MG63 (cell line): ENCODE data around the gene ST7. TPM values are rescaled to one million over a fixed set of nuclear protein-coding genes. Genes with fewer than 3 reads are reported as not detected.
A peak's percentile ranks its signal among the peaks of the same experiment; 100 is the strongest.
"Not testable (repeated sequence)": the region's sequence is repeated elsewhere in the genome, so short reads cannot be mapped to it uniquely, and the experiment has no call there.

ENCODE experiments used
- DNase-seq: peaks from one replicate; pipeline ENCODE4 v3.0.0-alpha.2; 2020
- H3K27me3 ChIP-seq: fragments of 250-450 bp; sonication (Bioruptor Pico); 2 replicates; pipeline ENCODE4 v1.5.1; 2020; ENCODE audit warnings: mild to moderate bottlenecking, moderate library complexity
- H3K36me3 ChIP-seq: fragments of 250-450 bp; sonication (Bioruptor Pico); 2 replicates; pipeline ENCODE4 v1.5.1; 2020; ENCODE audit warnings: mild to moderate bottlenecking, moderate library complexity
- H3K4me3 ChIP-seq: fragments of 250-450 bp; sonication (Bioruptor Pico); 2 replicates; pipeline ENCODE4 v1.5.1; 2020; ENCODE audit warnings: mild to moderate bottlenecking, moderate library complexity
- H3K9me3 ChIP-seq: fragments of 250-450 bp; sonication (Bioruptor Pico); 2 replicates; pipeline ENCODE4 v1.5.1; 2020; ENCODE audit warnings: mild to moderate bottlenecking, moderate library complexity
- total RNA-seq: library from RNA; depleted of rRNA; stranded (reverse); fragments of >200 nt; shearing (Covaris generic); gene quantifications from 2 replicates; pipeline ENCODE4 v1.2.3, GENCODE V29; 2014; ENCODE audit warnings: low replicate concordance

ST7 gene
- total RNA-seq, 1 experiment from 2014 or later = 14.4 TPM

- no peak for DNase-seq
- H3K9me3 ChIP-seq = no peaks in the 10 kb centered on the region
- no peak overlapping the region for H3K4me3 ChIP-seq
- H3K36me3 ChIP-seq = no peaks in the 10 kb centered on the region
- no peaks in the 10 kb centered on the region for H3K27me3 ChIP-seq
Observed at GRCh38 chr7:117229350-117229749, 276.0 kb downstream of the ST7 start.

- Histone ChIP-seq H3K4me3 (no peak overlapping the region), H3K9me3 (no peaks in the 10 kb centered on the region), H3K27me3 (no peaks in the 10 kb centered on the region), H3K36me3 (no peaks in the 10 kb centered on the region)
- no peak for DNase-seq
Observed at GRCh38 chr7:117230276-117231046, 277.2 kb downstream of the ST7 start.

GRCh38 chr7:117231047-117231359 lies 277.7 kb downstream of the ST7 start:
- no peak for DNase-seq
- Histone ChIP-seq H3K9me3 (no peaks in the 10 kb centered on the region), H3K4me3 (no peak overlapping the region), H3K27me3 (no peaks in the 10 kb centered on the region), H3K36me3 (no peaks in the 10 kb centered on the region)

- no peak overlapping the region for H3K4me3 ChIP-seq
- no peak for DNase-seq
- H3K36me3 ChIP-seq = no peaks in the 10 kb centered on the region
- H3K27me3 ChIP-seq = no peaks in the 10 kb centered on the region
- no peaks in the 10 kb centered on the region for H3K9me3 ChIP-seq
Observed at GRCh38 chr7:117237646-117238045, 284.3 kb downstream of the ST7 start.

GRCh38 chr7:117238472-117238871 lies 285.2 kb downstream of the ST7 start:
- Histone ChIP-seq H3K9me3 (no peaks in the 10 kb centered on the region), H3K4me3 (no peak overlapping the region), H3K27me3 (no peaks in the 10 kb centered on the region), H3K36me3 (no peaks in the 10 kb centered on the region)
- no peak for DNase-seq

- H3K9me3 ChIP-seq = no peaks in the 10 kb centered on the region
- no peak overlapping the region for H3K4me3 ChIP-seq
- H3K27me3 ChIP-seq = no peaks in the 10 kb centered on the region
- no peaks in the 10 kb centered on the region for H3K36me3 ChIP-seq
- no peak for DNase-seq
Observed at GRCh38 chr7:117238937-117239336, 285.6 kb downstream of the ST7 start.

GRCh38 chr7:117241088-117241487 lies 287.8 kb downstream of the ST7 start:
- no peaks in the 10 kb centered on the region for H3K36me3 ChIP-seq
- no peak overlapping the region for H3K4me3 ChIP-seq
- no peaks in the 10 kb centered on the region for H3K27me3 ChIP-seq
- peaks cover 4% of the 10 kb centered on the region; the same call in 1 of the 2 replicates for H3K9me3 ChIP-seq
- no peak for DNase-seq

GRCh38 chr7:117243390-117243789 lies 290.1 kb downstream of the ST7 start:
- peaks cover 4% of the 10 kb centered on the region; the same call in 1 of the 2 replicates for H3K9me3 ChIP-seq
- no peak overlapping the region for H3K4me3 ChIP-seq
- no peaks in the 10 kb centered on the region for H3K36me3 ChIP-seq
- no peaks in the 10 kb centered on the region for H3K27me3 ChIP-seq
- DNase-seq = no peak

- not testable (repeated sequence) for H3K9me3 ChIP-seq, H3K4me3 ChIP-seq, H3K36me3 ChIP-seq, DNase-seq, H3K27me3 ChIP-seq
Observed at GRCh38 chr7:117245703-117246102, 292.4 kb downstream of the ST7 start.

GRCh38 chr7:117247809-117248208 lies 294.5 kb downstream of the ST7 start:
- no peak for DNase-seq
- H3K4me3 ChIP-seq = no peak overlapping the region
- peaks cover 4% of the 10 kb centered on the region; the same call in 1 of the 2 replicates for H3K9me3 ChIP-seq
- no peaks in the 10 kb centered on the region for H3K27me3 ChIP-seq
- H3K36me3 ChIP-seq = no peaks in the 10 kb centered on the region

- H3K9me3 ChIP-seq = peaks cover 4% of the 10 kb centered on the region; the same call in 1 of the 2 replicates
- H3K27me3 ChIP-seq = no peaks in the 10 kb centered on the region
- H3K4me3 ChIP-seq = no peak overlapping the region
- DNase-seq = peak; percentile 56
- no peaks in the 10 kb centered on the region for H3K36me3 ChIP-seq
Observed at GRCh38 chr7:117248829-117249228, 295.5 kb downstream of the ST7 start.

- Histone ChIP-seq H3K9me3 (0 out of 2 replicates have a peak, but pooled peaks cover 2% of the 10 kb centered on the region), H3K4me3 (no peak overlapping the region), H3K36me3 (no peaks in the 10 kb centered on the region), H3K27me3 (no peaks in the 10 kb centered on the region)
- DNase-seq = peak; percentile 21
Observed at GRCh38 chr7:117249696-117250095, 296.4 kb downstream of the ST7 start.

- 0 out of 2 replicates have a peak, but pooled peaks cover 1% of the 10 kb centered on the region for H3K9me3 ChIP-seq
- no peaks in the 10 kb centered on the region for H3K27me3 ChIP-seq
- DNase-seq = no peak
- no peak overlapping the region for H3K4me3 ChIP-seq
- H3K36me3 ChIP-seq = no peaks in the 10 kb centered on the region
Observed at GRCh38 chr7:117250245-117250644, 296.9 kb downstream of the ST7 start.

- no peaks in the 10 kb centered on the region for H3K27me3 ChIP-seq
- H3K36me3 ChIP-seq = no peaks in the 10 kb centered on the region
- H3K4me3 ChIP-seq = no peak overlapping the region
- no peaks in the 10 kb centered on the region for H3K9me3 ChIP-seq
- no peak for DNase-seq
Observed at GRCh38 chr7:117250801-117251200, 297.5 kb downstream of the ST7 start.

GRCh38 chr7:117251687-117252086 lies 298.4 kb downstream of the ST7 start:
- DNase-seq = peak; percentile 72
- Histone ChIP-seq H3K9me3 (no peaks in the 10 kb centered on the region), H3K36me3 (no peaks in the 10 kb centered on the region), H3K4me3 (no peak overlapping the region), H3K27me3 (no peaks in the 10 kb centered on the region)

GRCh38 chr7:117259615-117260014 lies 306.3 kb downstream of the ST7 start:
- no peaks in the 10 kb centered on the region for H3K36me3 ChIP-seq
- no peaks in the 10 kb centered on the region for H3K27me3 ChIP-seq
- H3K4me3 ChIP-seq = no peak overlapping the region
- H3K9me3 ChIP-seq = no peaks in the 10 kb centered on the region
- no peak for DNase-seq

- DNase-seq = no peak
- no peaks in the 10 kb centered on the region for H3K36me3 ChIP-seq
Observed at GRCh38 chr7:117262546-117262945, 309.2 kb downstream of the ST7 start.

GRCh38 chr7:117264716-117265115 lies 311.4 kb downstream of the ST7 start:
- Histone ChIP-seq H3K9me3 (no peaks in the 10 kb centered on the region), H3K27me3 (no peaks in the 10 kb centered on the region), H3K36me3 (no peaks in the 10 kb centered on the region), H3K4me3 (no peak overlapping the region)
- DNase-seq = no peak

More at GRCh38 chr7:117262546-117262945, 309.2 kb downstream of the ST7 start:
- Histone ChIP-seq H3K4me3 (no peak overlapping the region), H3K9me3 (no peaks in the 10 kb centered on the region), H3K27me3 (no peaks in the 10 kb centered on the region)
